GM18861 (cell line): ENCODE measurements around the gene AIDA.
"Not testable (repeated sequence)": the region's sequence is repeated elsewhere in the genome, so short reads cannot be mapped to it uniquely, and the experiment has no call there.

Experiments used
- ATAC-seq: cut with Tn5 transposase; IDR thresholded peaks from one replicate; pipeline ENCODE4 v1.9.1; 2021; ENCODE audit not compliant: unreplicated experiment

AIDA gene

DNA sequence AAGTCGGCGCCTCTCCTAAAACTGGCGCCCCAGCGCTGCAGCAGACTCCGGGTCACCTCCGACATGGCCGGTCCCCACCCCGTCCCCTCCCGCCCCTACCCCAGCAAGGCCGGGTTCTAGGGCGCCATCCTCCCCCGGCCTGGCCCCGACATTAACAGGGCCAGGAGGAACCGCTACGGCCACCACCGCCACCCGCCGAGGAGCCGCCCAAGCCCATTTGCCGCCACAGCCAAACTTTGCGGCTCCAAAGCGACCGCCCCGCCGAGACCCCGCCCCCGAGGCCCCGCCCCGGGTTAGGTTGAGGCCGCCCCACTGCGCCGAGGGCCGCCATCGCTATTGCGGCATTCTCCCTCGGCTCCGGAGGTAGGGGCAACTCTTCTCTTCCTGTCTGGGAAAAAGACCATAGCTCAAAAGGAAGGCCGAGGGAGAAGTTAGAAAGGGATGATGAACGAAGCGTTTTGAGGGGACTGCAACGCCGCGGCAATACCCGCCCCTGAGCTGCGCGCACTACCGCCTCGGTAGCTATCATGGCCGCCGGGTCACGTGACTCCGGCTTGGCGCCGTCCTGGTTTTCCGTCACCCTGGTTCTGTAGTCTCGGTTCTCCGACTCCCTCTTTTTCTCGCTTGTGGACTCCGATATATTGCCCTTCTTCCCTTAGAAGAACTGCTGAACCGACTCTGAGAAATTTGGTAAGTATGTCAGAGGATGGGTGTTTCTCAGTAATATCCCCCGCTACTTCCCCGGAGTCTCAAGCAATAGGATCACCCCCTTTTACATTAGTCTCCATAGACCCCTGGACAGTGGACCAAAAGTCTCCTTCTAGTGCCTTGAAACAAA lies at the start of gene AIDA, which contains the start of gene BROX:
AIDA (minus strand) TSS at position 239 of the 838 bp plus-strand sequence; CDS start at position 65, 174 bp downstream.
BROX (plus strand) TSS at position 312 of the 838 bp plus-strand sequence. CDS start 3,136 bp downstream, outside the sequence.
- ATAC-seq: peak; percentile 51

GRCh38 chr1:222761083-222761482 lies 48.8 kb upstream of the AIDA start:
- no peak for ATAC-seq

- no peak for ATAC-seq
These were observed 47.3 kb upstream of the AIDA start for GRCh38 chr1:222759451-222760035.

DNA sequence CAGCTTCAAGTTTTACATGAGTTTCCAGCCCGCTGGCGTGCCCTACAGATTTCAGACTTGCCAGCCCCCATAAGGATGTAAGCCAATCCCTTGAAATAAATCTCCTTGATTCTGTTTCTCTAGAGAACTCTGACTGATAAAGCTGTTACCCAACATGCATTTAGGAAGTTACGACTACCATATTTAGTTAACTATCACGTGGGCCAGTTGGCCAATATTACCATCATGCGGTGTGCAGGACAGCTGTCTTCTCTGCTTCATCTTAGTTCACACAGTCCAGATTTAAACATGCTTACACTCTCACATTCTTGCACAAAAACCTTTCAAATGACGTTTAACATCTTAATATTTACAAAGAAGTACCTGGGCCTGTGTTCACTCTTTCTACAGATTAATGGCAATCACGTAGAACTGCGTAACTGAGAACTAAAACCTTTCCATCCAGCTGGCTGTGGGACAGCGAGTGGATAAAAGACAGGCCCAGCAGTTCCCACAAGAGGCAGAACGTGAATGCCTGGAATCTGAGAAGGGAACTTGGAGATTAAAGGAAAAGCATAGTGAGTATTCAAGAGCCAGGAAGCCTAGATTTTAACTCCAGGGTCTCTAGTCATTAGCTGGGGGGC lies 45.5 kb upstream of the AIDA start:
- no peak for ATAC-seq

DNA sequence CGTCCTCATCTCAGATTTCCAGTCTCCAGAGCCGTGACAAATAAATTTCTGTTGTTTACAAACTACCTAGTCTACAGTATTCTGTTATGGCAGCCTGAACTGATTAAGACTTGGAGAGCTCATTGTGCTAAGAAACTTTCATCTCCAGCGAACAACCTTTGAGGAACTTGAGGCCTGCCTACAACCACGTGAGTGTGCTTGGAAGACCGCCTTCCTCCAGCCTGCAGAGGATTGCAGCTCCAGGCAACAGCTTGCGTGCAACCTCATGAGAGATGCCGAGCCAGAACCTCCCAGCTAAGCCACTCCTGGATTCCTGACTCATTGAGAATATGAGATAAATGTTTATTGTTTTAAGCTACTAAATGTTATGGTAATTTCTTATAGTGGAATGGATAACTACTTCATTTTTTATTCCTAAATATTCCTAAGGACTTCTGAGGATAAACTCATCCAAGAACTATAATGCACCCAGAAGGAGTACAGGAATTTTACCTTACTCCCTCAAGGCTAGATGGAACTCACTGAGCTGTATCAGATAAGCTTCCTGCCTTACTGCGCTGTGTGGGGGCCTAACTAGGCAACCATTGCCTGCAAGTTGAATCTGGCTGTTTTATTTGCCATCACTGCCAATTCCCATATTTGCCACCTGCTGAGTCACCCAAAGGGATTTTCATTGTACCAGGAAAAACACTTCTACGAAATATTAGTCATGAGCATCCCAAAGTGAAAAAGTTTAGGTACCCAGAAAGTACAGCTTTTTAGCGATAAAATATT lies 42.3 kb upstream of the AIDA start:
- no peak for ATAC-seq

GRCh38 chr1:222751255-222751654 lies 39.0 kb upstream of the AIDA start:
- no peak for ATAC-seq

DNA sequence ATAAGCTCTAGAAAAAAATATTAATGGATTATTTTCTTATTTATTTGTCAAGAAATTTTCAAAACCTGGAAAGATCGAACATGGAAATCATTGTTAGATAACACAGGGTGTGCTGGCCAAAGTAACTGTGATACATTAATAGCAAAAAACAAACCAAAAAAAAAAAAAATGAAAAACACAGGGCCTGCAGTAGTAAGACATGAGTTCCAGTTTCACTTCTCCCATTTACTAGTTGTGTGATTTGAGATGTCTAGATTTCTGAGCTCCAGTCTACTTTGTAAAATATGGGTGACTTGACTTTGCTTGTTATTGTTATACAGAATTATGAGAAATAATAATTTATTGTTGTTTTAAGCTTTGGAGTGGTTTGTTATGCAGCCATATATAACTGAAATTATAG lies 38.4 kb upstream of the AIDA start:
- peak; percentile 77 for ATAC-seq

- ATAC-seq: no peak
These were observed 37.6 kb upstream of the AIDA start for GRCh38 chr1:222749927-222750326.

GRCh38 chr1:222741630-222742457 lies 29.6 kb upstream of the AIDA start:
- ATAC-seq: not testable (repeated sequence)

- ATAC-seq: no peak
These were observed 27.6 kb upstream of the AIDA start for GRCh38 chr1:222739929-222740328.

- ATAC-seq: no peak
These were observed 27.2 kb upstream of the AIDA start for GRCh38 chr1:222739465-222739864.

DNA sequence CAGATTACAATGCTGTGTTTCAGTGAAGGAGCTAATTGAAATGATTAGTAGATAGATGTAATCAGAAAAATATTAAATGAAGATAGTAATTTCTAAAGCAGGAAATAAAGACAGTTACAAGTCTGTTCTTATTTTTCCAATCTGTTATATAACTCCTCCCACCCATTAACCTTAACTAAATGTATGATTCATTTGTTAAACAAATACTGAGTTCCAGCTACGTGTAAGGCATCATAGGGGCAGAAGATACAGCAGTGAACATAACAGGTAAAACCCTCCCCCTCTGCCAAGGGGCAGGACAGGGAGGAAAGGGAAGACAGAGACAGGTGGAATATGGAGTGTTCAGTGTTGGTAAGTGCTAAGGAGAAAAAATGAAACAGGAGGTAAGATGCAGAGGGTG lies 24.7 kb upstream of the AIDA start, which contains the start of gene FAM177B:
FAM177B (plus strand) TSS at position 231 of the 400 bp plus-strand sequence. CDS start 9,344 bp downstream, outside the sequence.
- no peak for ATAC-seq

DNA sequence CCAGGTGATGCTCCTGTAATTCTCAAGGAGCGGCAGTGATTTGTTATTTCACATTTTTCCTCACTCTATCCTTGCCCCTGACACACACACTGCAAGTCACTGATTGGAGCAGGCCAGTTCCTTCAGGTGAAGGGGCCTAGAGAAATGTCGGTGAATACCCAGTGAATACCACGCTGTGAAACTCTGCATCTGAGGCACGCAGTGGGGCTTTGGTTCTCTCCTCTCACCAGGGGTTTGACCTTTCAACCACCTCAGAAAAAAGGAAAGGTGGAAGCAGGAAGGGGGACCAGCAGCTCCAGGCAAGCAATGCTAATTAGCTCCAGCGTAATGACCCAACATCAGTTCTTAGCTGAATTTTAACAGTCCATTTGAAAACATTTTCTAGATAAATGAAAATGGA lies 24.2 kb upstream of the AIDA start:
- no peak for ATAC-seq

GRCh38 chr1:222734740-222735139 lies 22.4 kb upstream of the AIDA start:
- no peak for ATAC-seq

- peak; percentile 97 for ATAC-seq
These were observed 20.2 kb upstream of the AIDA start for GRCh38 chr1:222732216-222733159.

DNA sequence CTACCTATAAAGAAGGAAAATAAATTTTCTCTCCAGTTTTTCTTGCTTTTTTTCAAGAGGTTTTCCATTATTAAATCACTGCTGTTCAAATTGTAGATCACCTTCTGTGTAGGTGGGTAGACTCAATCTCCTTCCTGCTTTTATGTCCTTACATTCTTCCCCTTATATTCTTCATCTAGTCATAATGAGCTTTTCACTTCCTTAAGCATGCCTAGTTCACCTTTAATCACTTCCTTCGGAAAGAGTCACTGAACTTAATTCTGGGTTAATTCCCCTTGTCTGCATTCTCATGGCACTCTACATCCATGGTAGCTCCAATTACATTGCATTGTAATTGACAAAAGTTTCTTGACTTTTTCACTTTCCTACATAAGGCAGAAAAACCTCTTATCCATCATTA lies 18.6 kb upstream of the AIDA start:
- no peak for ATAC-seq

DNA sequence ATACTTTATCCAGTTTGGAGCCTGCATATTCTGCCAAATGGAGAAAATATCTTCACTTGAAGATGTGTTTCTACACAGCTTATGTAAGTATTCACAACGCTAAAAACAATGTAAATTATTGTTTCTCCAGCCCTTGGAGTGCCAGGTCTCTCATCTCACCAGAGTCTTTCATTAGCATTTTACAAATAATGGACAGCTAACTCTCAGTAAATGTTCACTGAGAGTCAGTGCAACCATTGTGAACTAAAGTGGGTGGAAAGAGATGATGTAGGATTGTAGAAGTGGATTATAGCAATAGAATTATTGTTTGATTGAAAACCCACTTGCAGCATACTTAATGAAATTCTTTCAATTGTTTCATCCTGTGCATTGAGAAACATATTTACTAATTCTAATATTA lies 16.5 kb upstream of the AIDA start:
- ATAC-seq: no peak

DNA sequence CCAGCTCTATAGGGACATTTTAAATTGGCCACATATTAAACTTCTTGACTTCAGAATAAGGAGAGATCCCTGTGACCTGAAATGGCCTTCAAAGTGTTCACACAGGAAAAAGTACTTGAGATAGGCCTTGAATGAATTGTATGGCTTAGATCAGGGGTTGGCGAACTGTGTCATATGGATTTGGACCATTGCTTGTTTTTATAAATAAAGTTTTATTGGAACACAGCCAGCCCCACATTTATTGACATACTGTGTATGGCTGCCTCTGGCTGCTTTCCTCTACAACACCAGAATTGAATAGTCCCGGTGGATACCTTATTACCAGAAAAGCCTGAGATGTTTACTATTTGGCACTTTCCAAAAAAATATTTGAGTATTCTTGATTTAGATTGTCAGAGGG lies 4.1 kb upstream of the AIDA start:
- no peak for ATAC-seq
